GM21447 (cell line): ENCODE measurements around the gene EFCAB5.
"Not testable (repeated sequence)": the region's sequence is repeated elsewhere in the genome, so short reads cannot be mapped to it uniquely, and the experiment has no call there.

Experiments
- ATAC-seq: cut with Tn5 transposase; IDR thresholded peaks from one replicate; pipeline ENCODE4 v1.9.1; 2021; ENCODE audit not compliant: unreplicated experiment

The EFCAB5 gene

GRCh38 chr17:29941334-29941733 is at the start of gene EFCAB5:
Gene EFCAB5, plus strand, starts transcription at chr17:29941634. Its CDS starts 163 bp downstream, at chr17:29941797.
- ATAC-seq = no peak

GRCh38 chr17:29892201-29892600 is 49.2 kb upstream of the EFCAB5 start:
- ATAC-seq = no peak

- not testable (repeated sequence) for ATAC-seq
Measured at GRCh38 chr17:29897136-29897535, 44.3 kb upstream of the EFCAB5 start.

- ATAC-seq = no peak
Measured at GRCh38 chr17:29903471-29903870, 38.0 kb upstream of the EFCAB5 start.

GRCh38 chr17:29905086-29905878 is 36.2 kb upstream of the EFCAB5 start:
- ATAC-seq = no peak

GRCh38 chr17:29905879-29906167 is 35.6 kb upstream of the EFCAB5 start:
- ATAC-seq = no peak

GRCh38 chr17:29906969-29907368 is 34.5 kb upstream of the EFCAB5 start:
- no peak for ATAC-seq

GRCh38 chr17:29909236-29910003 is 32.0 kb upstream of the EFCAB5 start:
- ATAC-seq = no peak

GRCh38 chr17:29911641-29912177 is 29.7 kb upstream of the EFCAB5 start:
- ATAC-seq = no peak

GRCh38 chr17:29914819-29915537 is 26.5 kb upstream of the EFCAB5 start:
- ATAC-seq = no peak

- no peak for ATAC-seq
Measured at GRCh38 chr17:29918016-29918415, 23.4 kb upstream of the EFCAB5 start.

GRCh38 chr17:29918922-29919856 is 22.2 kb upstream of the EFCAB5 start:
- ATAC-seq = no peak

- ATAC-seq = no peak
Measured at GRCh38 chr17:29924786-29925185, 16.6 kb upstream of the EFCAB5 start.

GRCh38 chr17:29927546-29927945 is 13.9 kb upstream of the EFCAB5 start:
- ATAC-seq = no peak

GRCh38 chr17:29929006-29929532 is 12.4 kb upstream of the EFCAB5 start:
- no peak for ATAC-seq

GRCh38 chr17:29929533-29930408 is 11.7 kb upstream of the EFCAB5 start, which contains the start of gene SSH2:
Gene SSH2, minus strand, starts transcription at chr17:29930228. Its CDS starts 228 bp downstream, at chr17:29930000.
- ATAC-seq = peak; percentile 50

GRCh38 chr17:29930409-29931010 is 10.9 kb upstream of the EFCAB5 start:
- no peak for ATAC-seq

- peak; percentile 67 for ATAC-seq
Measured at GRCh38 chr17:29931231-29931932, 10.1 kb upstream of the EFCAB5 start.
